Panc1 (cell line): Measurements from ENCODE around the gene NEIL1. TPM values are rescaled to one million over a fixed set of nuclear protein-coding genes. Genes with fewer than 3 reads are reported as not detected.
"Not testable (repeated sequence)": the region's sequence is repeated elsewhere in the genome, so short reads cannot be mapped to it uniquely, and the experiment has no call there.

Source experiments
- ATAC-seq: fragments of 200-7000 bp; cut with Tn5 transposase; 2 replicates; pipeline ENCODE4 v1.9.1; 2020; ENCODE audit warnings: mild to moderate bottlenecking, moderate library complexity
- BruUV-seq: library from RNA; stranded (reverse); fragments of 400-500 nt; replicated peaks from 2 replicates; lab custom pipeline; 2021; lab: Mats Ljungman, UMichigan
- CTCF ChIA-PET: fragments of 300-600 bp; sonication (Branson Sonifier 250); formaldehyde crosslinking; loops from one replicate; lab custom pipeline; 2022; ENCODE audit warnings: antibody characterized with exemption; lab: Charles Lee
- POLR2A ChIA-PET: fragments of 300-600 bp; sonication (Branson Sonifier 250); formaldehyde crosslinking; loops from one replicate; lab custom pipeline; 2022; ENCODE audit warnings: antibody characterized with exemption; lab: Charles Lee
- DNase-seq: peaks from one replicate; pipeline ENCODE4 v3.0.0-alpha.2; 2010; ENCODE audit warnings: low read depth, low spot score
- H3K27ac ChIP-seq: 2 replicates; pipeline ENCODE4 v1.5.1; 2011; ENCODE audit warnings: mild to moderate bottlenecking, low read length, inconsistent platforms
- H3K27me3 ChIP-seq: fragments of 200-500 bp; sonication (Bioruptor generic); 2 replicates; pipeline ENCODE4 v1.6.0; 2014; ENCODE audit warnings: low read length, inconsistent platforms; ENCODE audit not compliant: control insufficient read depth, insufficient read depth
- H3K36me3 ChIP-seq: fragments of 200-500 bp; sonication (Bioruptor generic); 2 replicates; pipeline ENCODE4 v1.5.1; 2014; ENCODE audit warnings: inconsistent platforms, mild to moderate bottlenecking, low read length, moderate library complexity; ENCODE audit not compliant: control insufficient read depth, insufficient read depth
- H3K4me1 ChIP-seq: 2 replicates; pipeline ENCODE4 v1.5.1; 2011; ENCODE audit warnings: inconsistent platforms, mild to moderate bottlenecking, low read length, moderate library complexity; ENCODE audit not compliant: control insufficient read depth, insufficient read depth
- H3K4me3 ChIP-seq, 2 experiments: 2 replicates each; pipeline ENCODE4 v1.5.1; 2011 to 2012; ENCODE audit warnings: low read depth in 2 of 2, low read length in 2 of 2, mild to moderate bottlenecking in 2 of 2, inconsistent platforms in 1 of 2, moderate library complexity in 1 of 2
- H3K9me3 ChIP-seq: fragments of 200-500 bp; sonication (Bioruptor generic); 2 replicates; pipeline ENCODE4 v1.5.1; 2014; ENCODE audit warnings: low read depth, mild to moderate bottlenecking, inconsistent platforms, low read length, moderate library complexity; ENCODE audit not compliant: control insufficient read depth, insufficient read depth
- CTCF ChIP-seq: fragments of 450-650 bp; IDR thresholded peaks from 2 replicates; pipeline ENCODE4 v1.5.1; 2017; ENCODE audit warnings: mild to moderate bottlenecking
- POLR2AphosphoS5 ChIP-seq: IDR thresholded peaks from 2 replicates; pipeline ENCODE4 v1.6.1; 2012; ENCODE audit warnings: mild to moderate bottlenecking, low read depth, low read length, moderate library complexity
- REST ChIP-seq, 2 experiments: IDR thresholded peaks; 2 replicates each; pipeline ENCODE4 v1.6.1; 2011 to 2012; ENCODE audit warnings: low read depth in 2 of 2, control low read depth in 1 of 2, low read length in 1 of 2, mild to moderate bottlenecking in 1 of 2, moderate library complexity in 1 of 2; ENCODE audit not compliant: insufficient read depth in 1 of 2
- SIN3A ChIP-seq: IDR thresholded peaks from 2 replicates; pipeline ENCODE4 v1.6.1; 2012; ENCODE audit warnings: low read depth, mild to moderate bottlenecking, low read length, moderate library complexity, borderline replicate concordance; ENCODE audit not compliant: insufficient read depth
- TCF7L2 ChIP-seq: IDR thresholded peaks from 2 replicates; pipeline ENCODE4 v1.6.1; 2011; ENCODE audit warnings: mild to moderate bottlenecking, low read depth, low read length, inconsistent platforms
- in situ Hi-C: cut with HindIII; loops from 2 replicates; pipeline ENCODE4 v1.10.0; 2016; ENCODE audit warnings: low sequenced_read_pairs, low pct_unique_long_range_greater_than_20kb
- intact Hi-C: fragments of 100-400 bp; cut with micrococcal nuclease; formaldehyde crosslinking; loops from one replicate; pipeline ENCODE4 v1.10.0; 2022; ENCODE audit not compliant: unreplicated experiment
- total RNA-seq: library from RNA; stranded (reverse); gene quantifications from one replicate; pipeline ENCODE4 v1.2.1, GENCODE V29; 2021; ENCODE audit not compliant: unreplicated experiment

The NEIL1 gene
- total RNA-seq, 1 experiment from 2014 or later: 3.4 TPM

- H3K27ac ChIP-seq, H3K4me1 ChIP-seq, ATAC-seq, in situ Hi-C loops, BruUV-seq, intact Hi-C loops, DNase-seq, H3K9me3 ChIP-seq, POLR2A ChIA-PET, H3K27me3 ChIP-seq, H3K36me3 ChIP-seq, H3K4me3 ChIP-seq: not testable (repeated sequence)
- CTCF ChIA-PET: interaction anchor here (0.5 kb wide), 1 partner anchor 335 kb away, joined by 3 read pairs; no protein-coding TSS in a partner anchor
Measured at GRCh38 chr15:75343953-75344352, 2.9 kb upstream of the NEIL1 start.

GRCh38 chr15:75347222-75348033 lies 589 bp downstream of the NEIL1 start:
- in situ Hi-C loops (no loop called here), intact Hi-C loops (no loop called here)
- DNase-seq: no peak
- H3K36me3 ChIP-seq: no peaks in the 10 kb centered on the region
- BruUV-seq: no TSS peak
- H3K27me3 ChIP-seq: no peaks in the 10 kb centered on the region
- peak overlapping the region; percentile 52 to 67 for H3K4me3 ChIP-seq
- H3K9me3 ChIP-seq: no peaks in the 10 kb centered on the region
- H3K4me1 ChIP-seq: no peaks in the 10 kb centered on the region
- TF ChIP-seq REST (IDR thresholded peaks at IDR 0.05; ENCODE audit: insufficient read depth in 1 of 2, low read depth in 2 of 2, low read length in 1 of 2) (no peak), CTCF (no peak), TCF7L2 (no peak), POLR2AphosphoS5 (no peak), SIN3A (no peak)
- POLR2A ChIA-PET: interaction anchor here (0.6 kb wide), 1 partner anchor 88 kb away, joined by 3 read pairs; no protein-coding TSS in a partner anchor
- CTCF ChIA-PET: interaction anchor here (0.6 to 0.7 kb wide), 2 partner anchors 105 to 317 kb away, joined by 3 to 4 read pairs; no protein-coding TSS in a partner anchor
- H3K27ac ChIP-seq: peak overlapping the region; percentile 48
- ATAC-seq: peak; percentile 66
